GM19240 (cell line): ENCODE measurements around the gene NDUFB11.
"Not testable (repeated sequence)": the region's sequence is repeated elsewhere in the genome, so short reads cannot be mapped to it uniquely, and the experiment has no call there.

Experiments
- DNase-seq: peaks from one replicate; pipeline ENCODE4 v3.0.0; 2011; ENCODE audit warnings: low spot score; ENCODE audit not compliant: insufficient read length

The NDUFB11 gene

DNA sequence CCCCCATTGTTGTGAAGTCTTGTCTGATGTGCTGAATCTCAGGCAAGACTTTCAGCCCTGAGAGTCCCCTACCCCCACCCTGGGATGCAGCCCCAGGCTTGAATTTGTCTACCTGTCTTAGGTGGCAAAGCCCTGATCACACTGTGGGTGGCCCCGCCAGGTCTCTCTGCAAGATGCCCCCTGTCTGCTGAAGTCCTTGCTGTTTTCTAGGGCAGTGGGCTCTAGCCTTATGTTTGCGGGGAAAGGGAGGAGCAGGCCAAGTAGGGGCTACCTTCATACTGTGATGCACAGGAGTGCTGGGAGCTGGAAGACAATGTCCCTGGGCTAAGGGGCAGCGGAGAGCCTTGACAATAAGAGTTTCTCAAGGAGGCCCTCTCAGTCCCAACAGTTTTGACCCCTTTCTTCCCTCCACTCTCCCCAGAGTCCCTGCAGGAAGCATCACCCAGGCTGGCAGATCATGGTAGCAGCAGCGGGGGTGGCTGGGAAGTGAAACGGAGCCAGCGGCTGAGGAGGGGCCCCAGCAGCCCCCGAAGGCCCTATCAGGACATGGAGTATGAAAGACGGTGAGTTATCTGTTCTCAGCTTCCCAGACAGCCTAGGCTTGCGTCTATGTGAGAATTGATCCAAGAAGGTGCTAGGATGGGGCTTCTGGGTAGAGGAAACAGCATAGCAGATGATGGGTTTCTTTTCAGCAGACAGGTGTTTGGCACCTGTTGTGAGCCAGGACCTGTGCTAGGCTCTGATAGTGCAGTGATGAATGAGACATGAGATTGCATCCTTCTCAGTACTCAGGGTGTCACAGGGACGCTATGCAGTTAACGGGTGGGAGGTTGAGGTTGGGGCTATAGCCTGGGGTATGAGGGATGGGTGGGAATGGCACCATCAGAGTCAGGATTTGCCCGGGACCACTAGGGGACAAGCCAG lies 2.7 kb upstream of the NDUFB11 start:
- no peak for DNase-seq

DNA sequence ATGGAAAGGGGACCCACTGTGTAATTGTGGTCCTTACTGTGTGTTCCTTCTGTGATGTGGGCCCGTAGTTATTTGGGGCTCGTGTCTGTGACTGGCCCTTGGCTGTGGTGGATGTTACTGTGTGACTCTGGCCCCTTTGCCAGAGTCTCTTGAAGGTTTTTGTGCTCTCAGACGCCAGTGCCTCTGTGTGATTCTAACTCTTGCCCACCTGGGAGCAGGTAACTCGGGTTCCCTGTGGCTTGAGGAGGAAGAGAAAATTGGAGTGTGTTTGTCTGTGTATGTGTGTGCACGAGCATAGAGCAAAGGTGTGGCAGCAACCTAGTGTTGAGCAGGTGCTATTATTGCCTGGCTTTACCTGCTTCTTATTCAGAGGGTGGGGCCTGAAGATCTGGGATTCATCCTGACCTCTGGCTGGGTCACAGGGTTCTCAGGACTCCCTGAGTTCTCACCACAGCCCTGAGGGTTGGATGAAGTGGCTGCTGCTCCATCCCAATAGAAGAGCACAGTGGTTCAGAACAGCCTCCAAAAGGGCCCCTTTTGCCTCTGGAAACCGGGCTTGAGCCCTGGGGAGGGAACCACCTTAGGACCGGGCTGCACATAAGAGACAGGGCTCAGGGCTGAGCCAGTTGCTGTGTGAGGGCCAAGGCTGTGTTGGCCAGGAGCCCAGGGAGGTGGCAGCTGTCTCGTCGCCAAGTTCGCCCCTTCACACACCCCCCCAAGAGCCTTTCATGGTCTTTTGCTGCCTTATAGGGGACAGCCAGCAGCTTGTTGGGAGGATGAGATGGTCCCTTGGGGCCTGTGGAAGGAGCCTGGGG lies 1.8 kb upstream of the NDUFB11 start:
- DNase-seq, result no peak

DNA sequence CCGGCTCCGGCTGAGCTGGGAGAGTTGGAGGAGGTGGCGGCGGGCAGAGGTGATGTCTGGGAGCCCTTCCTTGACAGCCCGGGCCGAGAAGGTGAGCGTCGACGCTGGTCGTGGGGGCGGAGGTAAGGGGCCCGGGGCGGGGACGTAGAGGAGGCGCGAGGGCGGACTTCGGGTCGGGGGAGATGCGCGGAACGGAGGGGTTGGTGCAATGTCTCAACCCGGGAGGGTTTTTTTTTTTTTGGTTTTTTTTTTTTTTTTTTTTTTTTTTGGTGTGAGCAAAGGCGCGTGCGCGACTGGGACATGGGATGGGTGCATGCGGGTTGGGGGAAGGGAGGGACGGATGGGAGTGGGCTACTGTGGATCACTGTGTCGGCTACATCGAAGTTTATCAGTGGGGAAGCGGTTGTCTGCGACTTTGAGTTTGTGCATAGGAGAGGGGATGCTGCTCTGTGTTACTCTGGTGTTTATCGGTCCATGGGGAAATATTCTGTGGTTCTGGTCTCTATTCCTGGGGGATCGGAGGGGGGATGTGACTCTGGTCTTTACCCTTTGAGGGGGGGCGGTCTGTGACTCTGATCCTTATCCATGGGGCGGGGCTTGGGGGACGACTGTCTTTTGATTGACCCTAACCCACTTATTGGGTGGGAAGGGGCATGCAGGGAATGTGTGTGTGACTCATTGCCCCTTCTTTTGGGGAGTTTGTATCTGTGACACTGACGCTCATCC lies 1.1 kb upstream of the NDUFB11 start:
- no peak for DNase-seq

DNA sequence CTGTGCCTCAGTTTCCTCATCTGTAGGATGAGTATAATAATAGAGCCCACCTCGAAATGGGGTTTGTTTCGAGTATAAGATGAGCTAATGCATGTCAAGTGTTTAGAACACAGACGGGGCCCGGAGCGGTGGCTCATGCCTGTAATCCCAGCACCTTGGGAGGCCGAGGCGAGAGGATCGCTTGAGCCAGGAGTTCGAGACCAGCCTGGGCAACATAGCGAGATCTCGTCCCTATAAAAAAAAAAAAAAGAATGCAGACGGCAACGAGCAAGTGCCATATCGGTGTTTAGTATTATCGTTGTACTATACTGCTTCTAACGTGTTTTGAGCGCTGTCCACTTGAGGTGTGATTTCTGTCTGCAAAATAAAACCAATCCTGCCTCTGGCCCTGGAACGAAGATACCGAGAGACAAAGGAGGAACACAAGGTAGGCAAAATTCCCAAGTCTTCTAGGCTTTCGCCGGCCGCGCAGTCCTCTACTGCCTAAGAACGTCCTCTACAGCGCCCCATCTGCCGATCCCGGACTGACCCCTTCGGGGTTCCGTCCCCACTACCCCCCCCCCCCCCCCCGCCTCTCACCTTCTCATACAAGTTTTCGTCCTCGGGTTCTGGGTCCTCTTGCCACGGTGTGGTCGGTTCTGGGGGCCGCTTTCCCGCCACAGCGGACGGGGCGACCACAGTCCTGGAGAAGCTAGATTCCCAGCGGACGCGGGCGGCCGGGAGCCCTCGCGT lies 442 bp downstream of the NDUFB11 start:
- DNase-seq, result no peak

DNA sequence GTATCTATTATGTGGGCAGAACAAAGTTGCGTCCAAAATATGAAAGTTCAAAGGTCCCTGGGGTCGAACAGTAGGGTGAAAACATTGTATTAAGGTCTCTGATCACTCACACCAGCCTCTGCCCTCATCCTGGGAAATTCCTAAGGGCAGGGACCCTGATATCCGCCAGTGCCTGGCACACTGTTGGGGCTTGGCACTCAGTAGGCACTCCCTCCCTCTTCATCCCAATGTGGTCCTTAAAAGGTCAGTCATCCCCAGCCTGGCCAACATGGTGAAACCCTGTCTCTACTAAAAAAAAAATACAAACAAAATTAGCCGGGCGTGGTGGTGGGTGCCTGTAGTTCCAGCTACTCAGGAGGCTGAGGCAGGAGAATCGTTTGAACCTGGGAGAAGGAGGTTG lies 6.3 kb downstream of the NDUFB11 start:
- no peak for DNase-seq

DNA sequence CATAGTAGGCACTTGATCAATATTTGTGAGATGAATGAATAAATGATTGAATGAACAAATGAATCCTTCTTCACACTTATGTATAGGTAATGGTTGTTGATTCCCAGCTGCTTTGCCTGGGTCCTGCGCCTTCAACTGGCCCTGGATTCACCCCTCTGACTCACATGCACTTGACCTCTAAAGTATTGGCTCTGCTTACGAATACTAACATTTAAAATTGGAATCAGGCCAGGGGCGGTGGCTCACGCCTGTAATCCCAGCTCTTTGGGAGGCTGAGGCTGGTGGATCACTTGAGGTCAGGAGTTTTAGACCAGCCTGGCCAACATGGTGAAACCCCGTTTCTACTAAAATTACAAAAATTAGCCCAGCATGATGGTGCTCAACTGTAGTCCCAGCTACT lies 8.9 kb downstream of the NDUFB11 start:
- DNase-seq, result not testable (repeated sequence)

DNA sequence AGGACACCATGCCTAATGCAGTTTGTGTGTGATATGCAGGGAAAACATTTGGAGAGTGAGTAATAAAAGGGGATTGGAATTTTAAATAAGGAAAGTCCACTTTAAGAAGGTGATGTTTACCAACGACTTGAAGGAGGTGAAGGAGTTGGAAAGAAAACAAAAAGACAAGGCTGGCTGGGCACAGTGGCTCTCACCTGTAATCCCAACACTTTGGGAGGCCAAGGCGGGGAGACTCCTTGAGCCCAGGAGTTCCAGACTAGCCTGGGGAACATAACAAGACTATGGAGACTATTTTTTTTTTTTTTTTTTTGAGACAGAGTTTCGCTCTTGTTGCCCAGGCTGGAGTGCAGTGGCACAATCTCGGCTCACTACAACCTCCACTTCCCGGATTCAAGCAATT lies 11.0 kb downstream of the NDUFB11 start:
- DNase-seq, result no peak

DNA sequence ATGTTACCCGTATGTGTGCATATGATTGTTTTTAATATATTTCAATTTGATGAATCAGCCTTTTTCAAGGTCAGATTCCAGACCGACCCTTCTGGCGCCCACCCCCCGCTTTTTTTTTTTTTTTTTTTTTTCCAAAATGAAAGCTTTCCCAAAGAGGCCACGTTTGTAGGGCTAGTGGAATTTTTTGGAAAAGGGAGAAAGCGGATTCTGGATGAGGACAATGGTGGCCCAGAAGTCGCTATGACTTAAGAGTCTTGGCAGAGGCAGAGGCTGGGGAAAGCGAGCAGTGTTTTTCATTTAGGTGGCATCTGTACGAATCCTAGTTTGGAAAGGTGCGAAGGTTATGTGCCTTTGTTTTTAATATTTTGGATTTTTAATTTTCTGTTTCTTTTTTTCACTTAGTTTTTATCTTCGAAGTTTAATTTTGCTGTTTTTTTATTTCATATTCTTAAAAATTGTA lies 14.6 kb downstream of the NDUFB11 start:
- DNase-seq, result no peak

DNA sequence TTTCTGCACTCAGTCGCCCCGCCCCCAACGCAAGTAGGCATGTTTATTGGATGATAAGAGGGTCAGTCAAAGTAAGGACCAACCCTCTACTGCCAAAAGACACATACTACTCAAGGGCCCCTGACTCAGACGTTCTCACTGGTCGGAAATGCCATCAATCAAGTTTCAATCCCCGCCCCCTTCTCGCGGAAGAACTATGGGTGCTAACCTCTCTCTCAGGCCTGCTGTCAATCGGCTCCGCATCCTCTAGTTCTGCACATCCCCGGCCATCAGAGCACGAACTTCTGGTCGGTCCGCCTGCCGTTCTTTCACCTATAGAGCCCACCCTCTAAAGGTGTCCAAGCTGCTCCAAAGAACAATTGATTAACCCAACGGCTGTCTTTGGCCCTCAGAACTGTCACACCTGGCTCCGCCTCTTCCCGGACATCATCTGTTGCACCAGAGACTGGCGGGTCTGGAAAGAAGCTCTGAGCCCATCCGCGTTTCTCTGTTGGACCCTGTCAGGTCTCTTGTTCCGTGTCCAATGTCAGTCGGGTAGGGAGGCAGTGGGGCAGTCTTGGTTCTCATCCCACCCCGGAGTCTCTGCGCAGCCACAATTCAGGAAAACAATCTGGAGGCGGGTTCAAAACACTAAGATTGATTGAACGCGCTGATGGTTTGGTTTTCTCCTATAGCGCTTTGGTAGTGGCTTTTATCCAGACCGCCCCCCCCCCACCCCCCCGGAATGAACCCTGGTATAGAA lies 15.2 kb downstream of the NDUFB11 start:
- peak; percentile 53 for DNase-seq

DNA sequence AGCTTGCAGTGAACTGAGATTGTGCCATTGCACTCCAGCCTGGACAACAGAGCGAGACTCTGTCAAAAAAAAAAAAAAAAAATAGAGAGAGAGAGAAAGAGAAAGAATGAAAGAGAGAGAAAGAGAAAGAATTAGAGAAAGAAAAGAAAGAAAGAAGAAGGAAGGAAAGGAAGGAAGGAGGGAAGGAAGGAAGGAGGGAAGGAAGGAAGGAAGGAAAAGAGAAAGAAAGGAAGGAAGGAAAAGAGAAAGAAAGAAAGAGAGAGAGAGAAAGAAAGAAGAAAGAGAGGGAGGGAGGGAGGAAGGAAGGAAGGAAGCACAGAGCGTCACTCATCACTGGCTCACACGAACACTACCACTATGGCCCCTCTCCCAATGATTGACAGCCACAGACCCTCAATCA lies 20.0 kb downstream of the NDUFB11 start:
- DNase-seq, result not testable (repeated sequence)

DNA sequence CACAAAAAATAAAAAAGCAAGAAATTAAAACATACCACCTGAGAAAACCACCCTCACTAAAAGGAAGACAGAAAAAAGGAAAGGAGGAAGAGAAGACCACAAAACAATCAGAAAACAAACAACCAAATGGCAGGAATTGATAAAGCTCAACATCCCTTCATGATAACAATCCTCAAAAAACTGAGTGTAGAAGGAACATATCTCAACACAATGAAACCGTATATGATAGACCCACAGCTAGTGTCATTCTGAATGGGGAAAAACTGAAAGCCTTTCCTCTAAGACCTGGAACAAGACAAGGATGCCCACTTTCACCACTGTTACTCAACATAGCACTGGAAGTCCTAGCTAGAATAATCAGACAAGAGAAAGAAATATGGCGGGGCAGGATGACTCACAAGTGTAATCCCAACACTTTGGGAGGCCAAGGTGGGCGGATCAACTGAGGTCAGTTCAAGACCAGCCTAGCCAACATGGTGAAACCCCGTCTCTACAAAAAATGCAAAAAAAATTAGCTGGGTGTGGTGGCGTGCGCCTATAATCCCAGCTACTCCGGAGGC lies 27.9 kb downstream of the NDUFB11 start:
- DNase-seq, result not testable (repeated sequence)

DNA sequence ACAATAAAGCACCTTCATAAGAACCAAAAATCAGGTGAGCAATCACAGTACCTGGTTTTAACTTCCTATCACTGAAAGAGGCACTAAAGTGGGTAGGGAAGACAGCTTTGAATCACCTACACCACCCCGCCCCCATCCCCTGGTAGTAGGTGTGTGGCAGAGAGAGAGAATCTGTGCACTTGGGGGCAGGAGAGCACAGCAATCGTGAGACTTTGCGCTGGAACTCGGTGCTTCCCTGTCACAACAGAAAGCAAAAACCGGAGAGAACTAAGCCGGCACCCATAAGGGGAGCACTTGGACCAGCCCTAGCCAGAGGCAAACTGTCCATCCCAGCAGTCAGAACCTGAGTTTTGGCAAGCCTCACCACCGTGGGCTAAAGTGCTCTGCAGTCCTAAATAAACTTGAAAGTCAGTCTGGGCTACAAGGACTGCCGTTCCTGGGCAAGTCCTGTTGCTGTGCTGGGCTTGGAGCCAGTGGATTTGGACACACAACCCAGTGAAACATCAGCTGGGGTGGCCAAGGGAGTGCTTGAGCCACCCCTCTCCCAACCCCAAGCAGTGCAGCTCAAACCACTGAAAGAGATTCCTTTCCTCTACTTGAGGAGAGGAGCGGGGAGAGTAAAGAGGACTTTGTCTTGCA lies 32.1 kb downstream of the NDUFB11 start:
- DNase-seq, result no peak

DNA sequence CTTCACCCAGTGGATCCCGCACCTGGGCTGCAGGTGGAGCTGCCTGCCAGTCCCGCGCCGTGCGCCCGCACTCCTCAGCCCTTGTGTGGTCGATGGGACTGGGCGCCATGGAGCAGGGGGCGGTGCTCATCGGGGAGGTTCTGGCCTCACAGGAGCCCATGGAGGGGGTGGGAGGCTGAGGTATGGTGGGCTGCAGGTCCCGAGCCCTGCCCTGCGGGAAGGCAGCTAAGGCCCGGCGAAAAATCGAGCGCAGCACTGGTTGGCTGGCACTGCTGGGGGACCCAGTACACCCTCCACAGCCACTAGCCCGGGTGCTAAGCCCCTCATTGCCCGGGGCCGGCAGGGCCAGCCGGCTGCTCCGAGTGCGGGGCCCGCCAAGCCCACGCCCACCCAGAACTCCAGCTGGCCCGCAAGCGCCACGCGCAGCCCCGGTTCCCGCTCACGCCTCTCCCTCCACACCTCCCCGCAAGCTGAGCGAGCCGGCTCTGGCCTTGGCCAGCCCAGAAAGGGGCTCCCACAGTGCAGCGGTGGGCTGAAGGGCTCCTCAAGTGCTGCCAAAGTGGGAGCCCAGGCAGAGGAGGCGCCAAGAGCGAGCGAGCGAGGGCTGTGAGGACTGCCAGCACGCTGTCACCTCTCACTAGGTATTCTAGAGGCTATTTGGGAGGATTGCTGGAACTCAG lies 33.4 kb downstream of the NDUFB11 start:
- DNase-seq, result not testable (repeated sequence)

DNA sequence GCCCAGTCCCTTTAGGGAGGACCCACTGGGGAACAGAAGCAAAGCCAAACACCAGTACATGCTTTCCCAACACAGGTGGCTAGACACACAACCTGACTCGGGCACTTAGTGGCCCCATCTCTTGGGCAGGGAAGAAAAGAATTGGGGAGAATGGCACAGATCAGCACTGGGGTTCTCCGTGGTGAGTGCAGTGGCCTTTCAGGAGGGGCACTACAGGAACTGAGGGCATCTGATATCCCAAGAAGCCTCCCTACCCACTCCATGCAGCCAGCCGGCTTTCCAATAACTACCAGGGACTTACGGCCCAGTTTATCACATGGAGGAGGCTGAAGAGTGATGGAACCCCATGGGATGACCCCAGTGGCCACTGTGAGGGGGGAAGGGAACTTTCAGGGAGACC lies 43.3 kb downstream of the NDUFB11 start:
- DNase-seq, result no peak

DNA sequence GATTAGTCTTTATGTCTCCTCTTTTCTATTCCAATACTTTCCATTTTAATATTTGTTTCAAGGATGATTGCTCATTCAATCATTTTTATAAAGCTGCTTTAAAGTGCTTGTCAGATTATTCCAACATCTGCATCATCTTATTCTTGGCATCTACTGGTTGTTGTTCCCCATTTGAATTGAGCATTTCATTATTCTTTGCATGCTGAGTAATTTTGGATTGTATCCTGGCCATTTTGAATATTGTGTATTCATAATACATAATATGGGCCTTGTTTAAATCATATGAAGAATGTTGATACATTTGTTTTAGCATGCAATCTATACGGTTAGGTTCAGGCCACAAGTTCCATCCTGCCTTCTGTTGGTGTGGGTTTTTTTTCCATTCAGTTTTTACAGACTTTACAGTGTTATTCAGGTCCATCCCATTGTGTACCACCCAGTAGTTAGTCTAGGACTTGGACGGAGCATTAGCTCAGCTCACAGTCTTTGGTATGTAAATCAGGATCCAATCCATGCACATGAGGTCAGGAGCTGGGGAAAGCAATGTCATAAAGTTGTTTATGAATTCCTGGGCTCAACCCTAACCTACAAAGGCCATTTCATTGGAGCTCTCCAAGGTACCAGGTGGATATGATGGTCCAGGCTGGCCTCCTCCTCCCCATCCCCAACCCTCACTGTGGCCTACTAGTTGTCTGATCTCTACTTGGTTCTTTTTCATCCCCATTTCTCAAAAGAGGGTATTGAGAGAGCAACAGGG lies 46.0 kb downstream of the NDUFB11 start:
- DNase-seq, result no peak

DNA sequence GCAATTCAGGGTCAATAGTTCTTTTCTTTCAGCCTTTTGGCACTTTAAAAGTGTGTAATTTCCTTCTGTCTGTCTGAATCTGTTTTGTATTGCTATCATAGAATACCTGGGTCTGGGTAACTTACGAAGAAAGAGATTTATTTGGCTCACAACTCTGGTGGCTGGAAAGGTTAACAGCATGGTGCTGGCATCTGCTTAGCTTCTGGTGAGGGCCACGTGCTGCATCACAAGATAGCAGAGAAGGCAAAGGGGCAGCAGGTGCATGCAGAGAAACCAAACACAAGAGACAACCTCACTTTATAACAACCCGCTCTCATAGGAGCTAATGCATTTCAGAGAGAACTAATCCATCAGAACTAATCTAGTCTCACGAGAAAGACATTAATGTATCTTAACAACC lies 47.5 kb downstream of the NDUFB11 start:
- DNase-seq, result no peak

DNA sequence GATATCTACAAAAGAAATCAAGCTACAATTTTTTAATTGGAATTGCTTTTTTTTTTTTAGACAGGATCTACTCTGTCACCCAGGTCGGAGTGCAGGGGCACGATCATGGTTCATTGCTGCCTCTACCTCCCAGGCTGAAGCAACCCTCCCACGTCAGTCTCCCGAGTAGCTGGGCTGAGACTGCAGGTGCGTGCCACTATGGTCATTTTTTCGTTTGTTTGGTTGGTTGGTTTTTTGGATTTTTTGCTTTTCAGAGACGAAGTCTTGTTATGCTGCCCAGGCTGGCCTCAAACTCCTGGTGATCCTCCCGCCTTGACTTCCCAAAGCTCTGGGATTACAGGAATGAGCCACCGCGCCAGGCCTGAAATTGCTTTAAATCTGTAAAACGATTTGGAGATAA lies 50.6 kb downstream of the NDUFB11 start:
- DNase-seq, result no peak

DNA sequence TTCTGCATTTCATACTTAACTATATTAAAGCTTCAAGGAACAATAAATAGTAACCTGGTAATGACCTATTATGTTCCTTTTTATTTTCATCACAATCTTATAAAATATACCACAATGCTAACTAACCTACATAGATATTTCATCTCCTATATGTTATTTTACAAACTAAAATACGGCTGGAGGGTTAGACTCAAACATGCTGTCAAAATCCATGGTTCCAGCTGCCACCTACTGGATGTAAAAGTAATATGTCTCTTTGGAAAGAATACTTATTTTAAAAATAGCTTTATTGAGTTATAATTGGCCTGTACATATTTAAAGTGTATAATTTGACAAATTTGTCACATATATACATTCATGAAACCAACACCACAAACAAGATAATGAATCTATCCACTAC lies 51.3 kb downstream of the NDUFB11 start:
- DNase-seq, result no peak
